Epithelial cell of esophagus (primary cell): ENCODE measurements around the gene PCSK6.
"Not testable (repeated sequence)": the region's sequence is repeated elsewhere in the genome, so short reads cannot be mapped to it uniquely, and the experiment has no call there.

Experiments used
- DNase-seq: peaks from one replicate; pipeline ENCODE4 v3.0.0; 2010; ENCODE audit warnings: low read depth
- H3K4me3 ChIP-seq: 2 replicates; pipeline ENCODE4 v1.5.1; 2011; ENCODE audit warnings: mild to moderate bottlenecking, low read length, control low read depth
- CTCF ChIP-seq: IDR thresholded peaks from 2 replicates; pipeline ENCODE4 v1.5.1; 2011; ENCODE audit warnings: low read depth, mild to moderate bottlenecking, low read length, control low read depth, inconsistent platforms; ENCODE audit not compliant: insufficient read depth; ENCODE audit errors: missing control alignments

Gene PCSK6

DNA sequence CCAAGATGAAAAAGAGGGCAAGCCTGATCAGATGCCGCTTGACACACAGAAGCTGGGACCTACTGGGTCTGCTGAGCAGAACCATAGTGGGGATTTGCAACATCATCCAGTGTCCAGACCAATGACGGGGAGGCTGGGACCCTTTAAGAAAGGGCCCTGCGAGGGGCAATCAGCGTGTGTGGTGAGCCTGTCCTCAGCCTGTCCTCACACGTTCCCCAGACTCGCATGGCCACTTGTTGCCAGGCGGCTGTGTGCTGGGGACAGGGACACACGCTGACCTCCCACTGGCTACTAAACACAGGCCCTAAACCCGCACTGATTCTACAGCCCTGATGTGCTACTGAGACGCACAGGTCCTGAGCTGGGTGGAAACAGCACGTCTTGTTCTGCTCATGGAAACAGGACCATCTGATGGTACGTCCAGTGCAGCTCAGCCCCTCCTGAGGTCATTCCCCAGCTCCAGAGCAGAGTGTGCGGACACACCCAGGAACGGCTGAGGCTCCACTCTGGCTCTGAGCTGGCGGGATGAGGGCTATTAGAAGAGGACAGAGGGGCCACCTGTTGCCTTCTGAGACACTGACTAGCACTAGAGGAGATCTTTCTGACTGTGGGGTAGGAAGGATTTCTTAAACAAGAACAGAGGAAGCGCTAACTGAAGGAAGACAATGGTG is 24.4 kb downstream of the PCSK6 start:
- TF ChIP-seq CTCF = no peak
- DNase-seq = no peak
- H3K4me3 ChIP-seq = no peak overlapping the region

DNA sequence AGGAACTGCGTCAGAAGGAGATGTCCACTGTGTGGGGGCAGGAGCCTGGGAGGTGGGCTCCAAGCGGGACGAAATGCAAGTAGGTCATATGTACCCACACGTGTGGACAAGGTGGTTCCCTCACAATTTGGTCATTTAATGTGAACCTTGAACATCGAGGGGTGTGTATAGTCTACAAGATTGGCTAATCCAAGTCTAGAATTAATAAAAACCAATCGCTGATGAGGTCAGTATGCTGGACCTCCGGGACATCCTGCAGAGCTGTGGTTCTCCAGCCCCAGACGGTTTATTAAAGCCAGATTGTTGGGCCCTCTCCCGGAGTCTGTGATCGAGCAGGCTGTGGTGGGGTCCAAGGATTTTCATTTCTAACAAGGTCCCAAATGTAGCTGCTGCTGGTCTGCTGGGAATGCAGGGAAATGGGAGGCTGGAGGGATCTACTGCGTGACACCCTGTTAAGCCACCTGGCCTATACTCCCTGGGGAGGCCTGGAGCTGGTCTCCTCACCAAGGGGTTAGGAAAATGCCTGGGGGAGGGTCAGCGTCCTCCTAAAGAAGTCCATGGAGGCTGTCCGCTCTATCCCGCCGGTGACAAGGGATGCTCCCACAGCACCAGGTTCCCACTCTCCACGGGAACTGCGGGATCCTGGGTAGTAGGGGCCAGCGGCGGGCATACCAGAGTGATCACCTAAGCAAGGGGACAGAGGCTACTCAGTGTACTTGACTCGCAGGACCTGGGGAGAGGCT is 25.1 kb downstream of the PCSK6 start:
- no peak for TF ChIP-seq CTCF
- no peak for DNase-seq

GRCh38 chr15:101463696-101464095 is 25.8 kb downstream of the PCSK6 start:
- not testable (repeated sequence) for H3K4me3 ChIP-seq, DNase-seq

More for the DNA sequence above, 25.1 kb downstream of the PCSK6 start:
- no peak overlapping the region for H3K4me3 ChIP-seq

- H3K4me3 ChIP-seq = no peak overlapping the region
- DNase-seq = no peak
- no peak for TF ChIP-seq CTCF
Measured at GRCh38 chr15:101463270-101463669, 26.2 kb downstream of the PCSK6 start.

DNA sequence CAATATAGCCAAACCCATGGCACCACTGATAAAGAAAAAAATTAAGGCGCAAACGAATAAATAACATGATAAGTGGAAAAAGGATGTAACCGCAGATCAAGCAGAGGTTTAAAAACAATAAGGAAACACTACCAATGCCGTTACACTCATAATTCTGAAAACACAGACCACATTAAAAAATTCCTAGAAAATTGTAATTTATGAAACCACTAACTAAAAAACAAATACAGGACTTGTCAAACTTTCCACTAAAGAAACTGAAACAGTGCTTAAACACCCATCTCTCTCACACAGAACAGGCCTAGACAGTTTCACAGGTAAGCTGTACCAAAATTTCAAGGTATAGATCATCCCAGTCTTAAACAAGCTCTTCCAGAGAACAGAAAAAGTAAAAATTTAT is 28.4 kb downstream of the PCSK6 start:
- TF ChIP-seq CTCF = no peak
- no peak overlapping the region for H3K4me3 ChIP-seq
- no peak for DNase-seq

- H3K4me3 ChIP-seq = no peak overlapping the region
- no peak for TF ChIP-seq CTCF
- DNase-seq = no peak
Measured at GRCh38 chr15:101459579-101460300, 29.8 kb downstream of the PCSK6 start.

GRCh38 chr15:101458908-101459578 is 30.5 kb downstream of the PCSK6 start:
- TF ChIP-seq CTCF = no peak
- DNase-seq = no peak
- H3K4me3 ChIP-seq = no peak overlapping the region
